RPMI8226 (cell line): ENCODE data around the gene HOXD8.

Source experiments
- DNase-seq: peaks from one replicate; pipeline ENCODE4 v3.0.0-alpha.2; 2015

The HOXD8 gene

DNA sequence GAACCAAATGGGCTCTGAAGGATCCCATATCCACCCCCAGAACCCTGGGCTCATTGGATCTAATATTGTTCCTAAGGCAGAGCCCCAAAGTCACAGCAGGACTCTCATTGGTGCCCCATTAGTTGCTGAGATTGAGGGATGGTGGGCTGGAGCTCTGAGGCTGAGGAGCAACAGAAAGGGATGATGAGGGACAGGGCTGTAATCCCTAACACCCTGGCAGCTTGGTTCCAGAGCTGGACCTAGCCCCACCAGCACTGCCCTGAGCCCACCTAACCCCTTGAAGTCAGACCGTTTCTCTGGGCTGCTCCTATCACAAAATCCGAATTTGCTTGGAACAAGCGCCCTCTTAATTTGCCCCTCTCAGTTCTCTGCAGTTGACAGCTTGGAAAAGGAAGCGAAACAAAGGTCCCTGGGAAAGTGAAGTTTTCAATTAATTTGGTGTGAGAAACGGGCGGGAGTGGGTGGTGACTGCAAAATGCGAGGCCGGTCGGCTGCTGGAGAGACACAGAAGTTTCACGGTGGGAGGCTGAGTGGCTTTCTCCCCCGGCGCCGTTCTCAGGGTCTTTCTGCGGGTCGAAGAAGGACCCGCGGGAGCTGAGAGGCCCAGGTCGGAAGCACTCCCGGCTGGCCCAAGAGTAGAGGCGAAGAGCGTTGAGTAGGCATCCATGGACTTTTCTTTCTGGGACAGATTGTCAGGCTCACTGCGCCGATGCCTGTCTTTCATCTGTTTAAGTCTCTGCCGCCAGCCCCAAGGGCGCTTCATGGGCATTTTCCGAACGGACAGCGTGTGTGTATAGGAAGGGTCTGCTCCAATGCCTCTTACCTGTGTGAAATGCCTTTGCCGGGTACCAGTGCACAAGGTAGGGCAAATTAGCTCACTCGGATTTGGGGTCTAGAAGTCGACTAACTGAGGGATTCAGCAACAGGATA lies 37.9 kb upstream of the HOXD8 start:
- no peak for DNase-seq

DNA sequence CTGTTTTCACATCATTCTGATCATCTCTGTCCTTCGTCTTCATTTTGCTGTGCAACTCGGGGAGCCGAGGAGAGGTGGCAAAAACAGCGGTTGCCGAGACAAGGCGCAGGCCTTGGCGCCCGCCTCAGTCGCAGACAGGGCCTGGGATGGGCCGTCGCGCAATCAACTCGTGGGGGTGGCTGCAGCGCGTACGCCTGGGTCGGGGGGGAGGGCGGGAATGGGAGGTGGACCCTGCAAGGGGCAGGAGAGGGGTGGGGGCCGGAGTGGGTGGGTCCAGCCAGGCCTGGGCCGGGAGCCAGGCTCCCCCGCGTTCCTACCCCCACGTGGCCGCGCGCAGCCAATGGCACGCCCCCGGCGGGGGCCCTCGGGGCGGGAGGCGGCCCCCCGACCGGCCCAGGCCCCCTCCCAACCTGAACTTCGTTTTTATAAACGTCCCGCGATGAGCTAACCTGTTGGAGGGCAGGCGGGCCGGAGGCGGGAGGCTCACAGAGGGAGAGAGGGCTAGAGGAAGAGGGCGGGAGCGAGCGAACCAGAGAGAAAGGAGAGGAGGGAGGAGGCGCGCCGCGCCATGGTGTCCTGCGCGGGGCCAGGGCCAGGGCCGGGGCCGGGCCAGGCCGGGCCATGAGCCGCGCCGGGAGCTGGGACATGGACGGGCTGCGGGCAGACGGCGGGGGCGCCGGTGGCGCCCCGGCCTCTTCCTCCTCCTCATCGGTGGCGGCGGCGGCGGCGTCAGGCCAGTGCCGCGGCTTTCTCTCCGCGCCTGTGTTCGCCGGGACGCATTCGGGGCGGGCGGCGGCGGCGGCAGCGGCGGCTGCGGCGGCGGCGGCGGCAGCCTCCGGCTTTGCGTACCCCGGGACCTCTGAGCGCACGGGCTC lies 37.0 kb upstream of the HOXD8 start, which contains the start of gene HOXD13:
Gene HOXD13, plus strand, starts transcription at position 452 of the 875 bp plus-strand sequence. Its CDS starts 170 bp downstream, at position 622.
- DNase-seq = no peak

DNA sequence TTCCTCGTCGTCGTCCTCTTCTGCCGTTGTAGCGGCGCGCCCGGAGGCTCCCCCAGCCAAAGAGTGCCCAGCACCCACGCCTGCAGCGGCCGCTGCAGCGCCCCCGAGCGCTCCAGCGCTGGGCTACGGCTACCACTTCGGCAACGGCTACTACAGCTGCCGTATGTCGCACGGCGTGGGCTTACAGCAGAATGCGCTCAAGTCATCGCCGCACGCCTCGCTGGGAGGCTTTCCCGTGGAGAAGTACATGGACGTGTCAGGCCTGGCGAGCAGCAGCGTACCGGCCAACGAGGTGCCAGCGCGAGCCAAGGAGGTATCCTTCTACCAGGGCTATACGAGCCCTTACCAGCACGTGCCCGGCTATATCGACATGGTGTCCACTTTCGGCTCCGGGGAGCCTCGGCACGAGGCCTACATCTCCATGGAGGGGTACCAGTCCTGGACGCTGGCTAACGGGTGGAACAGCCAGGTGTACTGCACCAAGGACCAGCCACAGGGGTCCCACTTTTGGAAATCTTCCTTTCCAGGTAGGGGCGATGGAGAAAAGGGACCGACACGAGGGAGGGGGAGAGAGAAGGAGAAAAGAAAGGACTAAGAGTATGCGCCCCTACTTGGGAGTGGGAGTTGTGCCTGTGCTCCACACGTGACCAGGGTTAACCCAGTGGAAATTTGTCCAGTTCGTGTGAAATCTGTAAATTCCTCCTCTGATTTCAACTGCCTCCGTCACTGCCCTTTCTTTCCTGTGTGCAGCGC lies 36.2 kb upstream of the HOXD8 start:
- DNase-seq = no peak

DNA sequence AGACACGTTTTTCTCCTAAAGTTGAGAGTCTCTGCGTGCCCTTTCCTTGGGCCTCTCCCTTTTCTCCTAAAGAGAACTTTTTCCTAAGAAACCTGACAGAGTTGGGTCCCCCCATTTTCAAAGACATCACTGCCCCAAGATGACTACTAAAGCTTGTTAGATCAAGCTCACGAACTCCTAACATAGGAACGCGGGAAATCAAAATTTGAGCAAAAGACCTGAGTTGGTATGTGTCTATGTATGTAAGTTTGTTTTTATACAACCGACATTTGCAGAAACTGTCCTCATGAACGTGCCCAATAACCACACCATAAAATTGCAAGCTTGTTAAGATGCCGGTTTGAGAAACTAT lies 35.6 kb upstream of the HOXD8 start:
- DNase-seq = no peak

DNA sequence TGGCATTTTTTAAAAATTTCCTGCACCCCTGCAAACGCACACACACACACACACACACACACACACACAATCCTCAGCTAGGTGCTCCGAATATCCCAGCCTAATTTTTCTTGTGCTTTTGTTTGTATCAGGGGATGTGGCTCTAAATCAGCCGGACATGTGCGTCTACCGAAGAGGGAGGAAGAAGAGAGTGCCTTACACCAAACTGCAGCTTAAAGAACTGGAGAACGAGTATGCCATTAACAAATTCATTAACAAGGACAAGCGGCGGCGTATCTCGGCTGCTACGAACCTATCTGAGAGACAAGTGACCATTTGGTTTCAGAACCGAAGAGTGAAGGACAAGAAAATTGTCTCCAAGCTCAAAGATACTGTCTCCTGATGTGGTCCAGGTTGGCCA lies 35.2 kb upstream of the HOXD8 start:
- DNase-seq = no peak

DNA sequence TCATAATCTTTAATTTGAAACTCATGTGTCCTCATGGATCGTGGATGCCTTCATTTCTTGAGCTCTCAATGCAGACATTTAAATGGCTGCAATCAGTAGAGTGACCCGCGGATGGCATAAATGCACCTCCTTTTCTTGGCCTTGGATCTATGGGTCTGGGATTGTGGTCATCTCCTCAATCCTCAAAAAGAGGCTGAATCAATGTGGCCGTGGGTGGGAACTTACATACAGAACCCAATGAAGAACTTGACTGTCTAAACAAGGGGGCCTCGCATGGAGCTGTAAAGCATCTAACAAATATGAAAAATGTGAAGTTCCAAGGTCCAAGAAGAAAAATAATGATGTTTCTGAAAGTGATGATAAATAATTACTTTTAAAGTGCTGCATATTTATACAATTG lies 34.1 kb upstream of the HOXD8 start:
- no peak for DNase-seq

DNA sequence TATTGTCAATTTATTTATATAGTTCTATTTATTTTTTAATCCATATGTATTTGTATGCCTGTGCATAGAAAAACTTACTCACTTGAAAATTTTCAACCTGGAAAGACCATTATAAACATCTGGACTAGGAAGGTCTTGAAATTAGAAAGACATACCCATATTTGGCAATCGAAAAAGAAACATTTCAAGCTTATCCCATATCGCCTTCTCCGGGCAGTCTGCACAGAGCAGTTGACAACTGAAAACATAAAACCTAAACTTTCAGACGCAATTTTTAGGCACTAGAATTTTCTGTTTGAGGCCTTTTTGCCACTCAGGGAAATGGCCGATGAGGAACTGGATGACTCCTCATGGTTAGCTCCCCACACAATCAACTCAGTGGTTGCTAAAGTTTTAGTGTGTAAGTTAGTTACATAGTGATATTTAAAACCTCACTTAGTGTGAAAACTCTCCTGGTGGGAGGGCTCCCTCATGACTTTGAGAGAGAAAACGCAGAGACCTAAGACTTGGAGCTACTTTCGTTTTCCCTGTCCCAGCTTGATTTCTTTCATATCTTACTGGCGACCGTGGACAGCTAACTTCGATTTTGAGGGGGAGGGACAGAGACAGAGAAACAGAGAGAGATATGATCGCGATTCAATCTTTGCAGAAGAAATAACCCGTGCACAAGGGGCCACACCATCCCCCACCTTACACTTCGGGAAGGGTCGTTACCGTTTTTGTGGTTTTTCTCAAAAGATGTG lies 33.1 kb upstream of the HOXD8 start:
- no peak for DNase-seq

DNA sequence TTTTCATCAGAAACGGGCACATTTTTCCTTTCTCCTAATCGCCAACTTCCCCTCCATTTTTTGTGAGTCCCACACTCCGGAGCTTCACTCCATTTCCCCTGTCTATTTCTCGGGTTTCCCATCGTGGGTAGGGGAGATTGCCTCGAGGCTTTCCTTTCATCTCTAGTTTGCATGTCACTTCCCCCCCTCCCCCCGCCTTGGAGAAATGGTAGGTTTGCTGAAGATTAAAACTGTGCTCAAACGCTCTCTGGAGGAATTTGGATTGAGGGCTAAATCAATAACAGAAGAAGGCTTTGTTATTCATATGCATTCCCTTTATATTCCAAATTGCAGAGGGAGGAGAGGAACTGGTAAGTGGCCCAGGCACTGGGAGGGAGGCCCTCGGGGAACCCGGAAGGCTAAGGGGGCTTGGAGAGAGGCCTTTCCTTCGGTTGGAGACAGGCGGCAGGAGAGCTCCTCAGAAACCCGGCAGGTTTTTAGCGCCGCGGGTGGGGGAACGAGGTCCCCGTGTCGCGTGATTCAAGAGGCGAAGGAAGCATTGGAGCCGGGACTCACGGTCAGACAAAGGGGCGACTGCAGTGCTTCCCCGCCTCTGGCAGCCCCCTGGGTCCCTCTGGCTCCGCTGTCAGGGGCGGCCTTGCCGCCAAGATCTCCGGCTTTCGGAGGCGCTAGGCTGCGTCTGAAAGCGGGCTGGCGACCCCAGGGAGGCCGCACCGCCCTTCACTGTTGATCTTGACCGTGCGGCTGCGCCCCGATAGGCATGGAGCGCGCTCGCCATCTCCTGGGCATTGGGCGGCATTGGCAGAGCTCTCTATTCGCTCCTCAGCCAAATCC lies 32.3 kb upstream of the HOXD8 start:
- peak; percentile 52 for DNase-seq

DNA sequence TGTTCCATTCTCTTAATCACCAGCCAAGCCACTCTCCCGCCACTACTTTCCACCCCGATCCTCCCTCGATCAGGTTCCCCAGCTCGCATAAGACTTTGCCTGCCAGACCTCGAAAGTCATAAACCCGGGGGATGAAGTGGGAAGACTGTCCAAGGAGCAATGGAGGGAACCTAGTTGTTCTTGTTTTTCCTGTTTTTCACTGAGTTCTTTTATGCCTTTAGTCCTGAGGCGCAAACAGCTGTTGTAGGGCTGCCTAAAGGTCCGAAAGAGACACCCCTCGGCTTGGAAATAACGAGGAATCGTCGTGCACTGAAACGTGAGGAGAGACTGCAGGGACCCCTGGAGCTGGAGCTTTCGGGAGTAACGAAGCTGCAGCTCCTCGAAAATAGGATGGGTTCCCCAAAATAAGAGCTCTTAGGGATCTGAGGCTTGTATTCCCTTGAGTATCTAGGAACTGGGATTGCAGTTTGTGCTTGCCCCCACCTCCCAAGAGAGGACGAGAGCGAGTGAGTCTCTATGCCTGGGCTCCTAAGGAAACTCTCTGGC lies 31.6 kb upstream of the HOXD8 start:
- DNase-seq = no peak

DNA sequence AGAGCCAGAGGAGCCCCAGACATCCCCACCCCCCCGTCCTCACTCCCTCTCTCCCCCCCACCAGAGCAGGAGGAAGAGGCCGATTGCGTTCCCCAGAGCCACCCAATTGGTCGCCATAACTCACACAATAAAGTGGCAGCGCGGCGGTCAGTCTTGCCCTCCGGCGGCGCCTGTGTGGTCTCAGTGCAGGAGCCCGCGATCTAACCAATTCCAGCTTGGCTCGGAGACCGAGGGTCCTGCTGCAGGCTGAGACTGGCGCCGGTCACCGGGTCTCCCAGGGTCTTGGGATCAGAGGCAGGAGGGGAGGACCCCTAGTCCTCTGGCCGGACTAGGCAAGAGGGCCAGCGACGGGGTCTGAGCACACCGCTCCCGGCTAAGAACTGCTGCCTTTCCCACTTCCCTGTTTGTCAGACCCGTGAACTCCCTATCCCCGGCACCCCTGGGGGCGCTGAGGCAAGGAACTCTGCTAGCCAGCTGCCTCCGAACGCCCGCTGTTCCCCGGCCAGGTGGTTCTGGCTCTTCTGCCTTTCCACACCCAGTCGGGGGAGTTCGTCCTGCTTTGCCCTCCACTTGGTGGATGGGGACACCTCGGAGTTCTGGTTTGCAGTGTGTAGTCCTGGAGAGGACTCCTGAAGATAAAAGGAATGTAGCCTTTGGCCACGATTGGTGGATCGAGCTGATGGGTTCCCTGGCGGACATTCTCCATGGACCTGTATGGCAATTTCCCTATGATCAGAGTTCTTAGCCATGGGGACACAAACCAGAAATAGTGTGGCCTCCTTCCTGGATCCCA lies 30.9 kb upstream of the HOXD8 start:
- DNase-seq = no peak

DNA sequence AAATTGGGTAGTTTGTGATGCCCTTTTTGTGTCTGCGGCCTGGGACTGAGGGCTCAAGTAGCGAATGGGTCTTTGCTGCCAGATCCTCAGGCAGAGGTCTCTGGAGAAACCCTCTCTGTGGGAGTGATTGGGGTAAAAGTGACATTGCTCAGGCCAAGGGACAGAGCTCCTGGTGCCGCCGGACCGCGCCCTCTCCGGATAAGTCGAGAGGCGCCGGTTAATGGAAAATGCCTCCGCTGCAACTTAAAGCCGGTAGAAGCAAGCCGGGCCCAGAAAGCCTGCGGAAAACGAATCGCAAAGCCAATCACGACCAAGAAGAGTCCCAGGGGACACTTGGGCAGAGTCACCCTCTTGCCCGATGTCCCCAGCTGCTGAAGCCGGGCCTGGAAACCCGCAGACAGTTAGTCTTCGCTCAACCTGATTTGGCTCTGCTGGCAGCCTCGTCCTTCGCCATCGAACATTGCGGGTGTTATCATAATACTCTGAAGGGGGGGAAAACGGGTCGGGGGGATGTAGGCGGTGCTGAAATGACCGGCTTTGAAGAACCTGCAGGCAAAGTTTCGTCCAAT lies 30.3 kb upstream of the HOXD8 start:
- no peak for DNase-seq

DNA sequence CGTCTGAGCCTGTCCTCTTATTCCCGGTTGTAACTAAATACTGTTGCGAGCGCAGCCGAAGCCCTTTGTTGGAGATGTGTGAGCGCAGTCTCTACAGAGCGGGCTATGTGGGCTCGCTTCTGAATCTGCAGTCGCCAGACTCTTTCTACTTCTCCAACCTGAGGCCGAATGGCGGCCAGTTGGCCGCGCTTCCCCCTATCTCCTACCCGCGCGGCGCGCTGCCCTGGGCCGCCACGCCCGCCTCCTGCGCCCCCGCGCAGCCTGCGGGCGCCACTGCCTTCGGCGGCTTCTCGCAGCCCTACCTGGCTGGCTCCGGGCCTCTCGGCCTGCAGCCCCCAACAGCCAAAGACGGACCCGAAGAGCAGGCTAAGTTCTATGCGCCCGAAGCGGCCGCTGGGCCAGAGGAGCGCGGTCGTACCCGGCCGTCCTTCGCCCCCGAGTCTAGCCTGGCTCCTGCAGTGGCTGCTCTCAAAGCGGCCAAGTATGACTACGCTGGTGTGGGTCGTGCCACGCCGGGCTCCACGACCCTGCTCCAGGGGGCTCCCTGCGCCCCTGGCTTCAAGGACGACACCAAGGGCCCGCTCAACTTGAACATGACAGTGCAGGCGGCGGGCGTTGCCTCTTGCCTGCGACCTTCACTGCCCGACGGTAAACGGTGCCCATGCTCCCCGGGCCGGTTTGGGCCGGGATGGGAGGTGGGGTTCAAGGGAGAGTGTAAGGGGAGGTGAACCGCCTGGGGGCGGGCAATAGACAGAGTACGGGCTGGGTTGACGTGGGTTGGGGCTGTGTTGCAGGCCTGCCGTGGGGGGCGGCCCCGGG lies 29.6 kb upstream of the HOXD8 start, which contains the start of gene HOXD12:
Gene HOXD12, plus strand, starts transcription at position 68 of the 819 bp plus-strand sequence. Its CDS starts 7 bp downstream, at position 75.
- no peak for DNase-seq

DNA sequence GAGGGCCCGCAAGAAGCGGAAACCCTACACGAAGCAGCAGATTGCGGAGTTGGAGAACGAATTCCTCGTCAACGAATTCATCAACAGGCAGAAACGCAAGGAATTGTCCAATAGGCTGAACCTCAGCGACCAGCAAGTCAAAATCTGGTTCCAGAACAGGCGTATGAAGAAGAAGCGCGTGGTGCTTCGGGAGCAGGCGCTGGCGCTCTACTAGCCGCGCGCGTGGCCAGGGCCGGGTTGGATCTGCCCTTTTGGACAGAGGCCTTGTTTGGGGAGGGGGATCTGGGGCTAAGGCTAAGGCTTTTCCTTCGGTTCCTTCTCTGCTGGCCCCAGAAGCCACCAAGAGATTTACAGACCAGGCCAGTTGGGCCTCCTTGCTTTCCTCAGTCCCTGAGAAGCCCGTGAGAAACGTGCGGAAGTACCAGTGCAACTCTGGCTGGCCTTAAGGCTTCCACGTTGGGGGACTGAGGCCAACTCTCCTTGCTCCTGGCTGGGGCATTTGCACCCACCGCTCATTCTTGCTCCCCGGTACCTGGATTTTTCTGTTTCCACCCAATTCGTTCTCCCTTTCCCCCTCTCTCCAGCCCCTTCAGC lies 28.9 kb upstream of the HOXD8 start:
- no peak for DNase-seq

DNA sequence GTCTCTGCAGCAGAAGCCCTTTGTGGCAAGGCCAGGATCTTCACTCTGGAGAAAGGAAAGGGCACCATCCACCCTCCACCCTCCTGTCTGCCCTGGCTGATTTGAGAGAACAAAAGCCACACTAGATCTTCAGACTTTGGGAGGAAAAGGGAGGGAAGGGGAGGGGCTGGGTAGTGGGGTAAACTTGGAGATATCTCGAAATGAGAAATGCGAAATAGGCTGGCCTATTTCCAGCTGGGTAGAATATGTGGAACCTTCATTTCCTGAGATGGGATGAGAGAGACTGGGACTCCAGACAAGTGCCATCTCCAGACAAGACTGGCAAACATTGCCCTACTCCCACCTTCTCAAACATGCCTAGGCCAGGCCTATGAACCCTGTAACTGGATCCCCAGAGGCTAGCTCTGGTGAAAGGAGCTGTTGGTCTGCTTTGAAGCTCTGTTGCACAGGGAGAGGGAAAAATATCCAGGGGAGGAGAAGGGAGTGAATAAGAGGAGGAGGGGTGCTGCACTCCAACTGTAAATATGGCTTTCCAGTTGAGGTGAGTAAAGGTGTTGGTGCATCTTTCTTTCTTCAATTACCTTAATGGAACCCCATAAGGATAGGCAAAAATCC lies 28.2 kb upstream of the HOXD8 start:
- DNase-seq = no peak

DNA sequence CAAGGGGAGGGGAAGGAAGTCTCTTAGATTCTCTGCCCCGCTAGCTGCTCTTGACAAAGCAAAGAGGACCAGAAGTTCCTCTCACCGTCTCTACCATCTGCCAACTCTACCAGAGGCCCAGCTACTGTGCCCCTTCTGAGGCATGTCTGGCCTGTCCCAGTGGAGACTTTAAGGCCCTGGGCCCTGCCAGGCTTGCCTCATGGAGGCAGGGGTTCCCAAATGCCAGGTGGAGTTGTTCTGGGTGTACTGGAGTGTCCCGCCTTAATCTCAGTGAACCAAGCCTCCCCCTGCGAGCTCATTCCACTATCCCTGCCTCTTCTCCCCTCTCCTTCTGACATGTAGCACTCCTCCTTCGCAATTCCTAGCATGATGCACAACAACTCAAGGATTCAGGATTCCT lies 27.7 kb upstream of the HOXD8 start:
- no peak for DNase-seq

DNA sequence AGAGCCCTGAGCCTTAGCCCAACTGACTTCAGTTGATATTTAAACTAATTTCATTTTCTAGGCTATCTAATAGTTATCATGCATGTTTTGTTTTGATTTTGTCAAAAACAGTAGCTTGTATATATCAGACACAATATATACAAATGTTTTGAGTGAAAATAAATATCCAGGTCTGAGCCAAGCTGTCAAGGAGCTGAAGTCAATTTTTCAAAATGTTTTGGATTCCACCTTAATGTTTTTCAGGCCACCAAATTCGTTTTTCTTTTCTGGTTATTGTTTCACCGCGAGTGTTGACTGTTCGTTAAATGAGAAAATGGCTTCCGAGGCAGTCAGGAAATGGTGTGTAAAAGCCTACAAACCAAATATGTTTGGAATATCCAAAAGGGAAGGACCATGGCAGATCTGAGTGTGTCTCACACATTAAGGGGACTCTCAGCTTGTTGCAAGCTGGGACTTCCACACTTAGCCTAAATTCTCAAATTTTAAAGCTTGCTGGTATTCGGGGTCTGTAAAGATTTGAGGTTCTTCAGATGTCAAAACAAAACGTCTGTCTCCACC lies 27.1 kb upstream of the HOXD8 start:
- no peak for DNase-seq

DNA sequence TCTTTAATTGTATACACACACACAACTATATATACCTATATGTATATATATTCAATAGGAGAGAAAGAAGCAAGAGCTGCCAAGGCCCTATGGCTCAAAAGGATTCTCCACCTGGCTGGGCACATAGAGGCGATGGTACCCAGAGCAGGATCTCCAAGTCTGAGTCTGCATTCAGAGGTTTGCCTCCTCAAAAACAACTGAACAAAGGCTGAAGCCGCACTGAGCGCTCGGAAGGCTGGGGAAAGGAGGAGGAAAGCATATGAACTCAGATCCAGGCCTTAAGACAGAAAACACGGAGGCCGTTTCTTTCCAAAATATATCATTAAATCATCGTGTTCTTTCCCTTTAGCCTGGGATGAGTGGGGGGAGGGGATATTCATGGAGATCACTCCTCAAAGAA lies 26.3 kb upstream of the HOXD8 start:
- DNase-seq = no peak
